ENCODE data around the gene FDX1. TPM values are rescaled to one million over a fixed set of nuclear protein-coding genes. Genes with fewer than 3 reads are reported as not detected.

The FDX1 gene
- total and polyA plus RNA-seq, 2 of the 8 experiments (the other 6 are each of a cell fraction or from before 2014, with no cell fraction given): 3.7 to 9.6 TPM

- Histone ChIP-seq H4K8ac (ENCODE audit: extremely low read depth, insufficient read depth, low read length) (no peak overlapping the region), H2BK12ac (ENCODE audit: low read depth, low read length) (no peak overlapping the region), H3K14ac (ENCODE audit: insufficient read length) (no peak overlapping the region), H2BK20ac (ENCODE audit: low read length) (no peak overlapping the region), H3K4me3 (ENCODE audit: extremely low read depth in 1 of 4, insufficient read depth in 2 of 4, low read depth in 3 of 4, low read length in 4 of 4) (no peak overlapping the region), H3K4me1 (replicated peaks in 1 of 4; ENCODE audit: control insufficient read depth in 3 of 4, insufficient read depth in 4 of 4, low read length in 3 of 4) (no peaks in the 10 kb centered on the region), H3K9ac (replicated peaks in 1 of 4; ENCODE audit: extremely low read depth in 1 of 4, low read depth in 3 of 4, low read length in 3 of 4) (no peak overlapping the region), H3K23ac (ENCODE audit: insufficient read length) (no peak overlapping the region), H3K23me2 (ENCODE audit: low read depth, low read length) (no peaks in the 10 kb centered on the region; the same call in 1 of the 2 replicates), H3K79me1 (ENCODE audit: low read depth, low read length) (no peaks in the 10 kb centered on the region), H2BK15ac (ENCODE audit: low read length) (no peak overlapping the region), H2BK120ac (replicated peaks; ENCODE audit: low read depth, low read length) (no peak overlapping the region), H3K18ac (ENCODE audit: extremely low read depth, low read length) (no peak overlapping the region), H4K91ac (replicated peaks; ENCODE audit: insufficient read length, low read length) (no peak overlapping the region), H3K4me2 (ENCODE audit: insufficient read depth in 1 of 2, low read depth in 2 of 2, low read length in 2 of 2) (no peak overlapping the region), H3K27me3 (replicated peaks in 1 of 4; ENCODE audit: control insufficient read depth in 3 of 4, extremely low read depth in 1 of 4, insufficient read depth in 3 of 4, low read length in 3 of 4) (no peaks in the 10 kb centered on the region), H4K5ac (ENCODE audit: insufficient read length, low read depth, low read length) (no peak overlapping the region), H4K20me1 (replicated peaks in 1 of 2; ENCODE audit: control insufficient read depth in 1 of 2, insufficient read depth in 2 of 2, low read length in 2 of 2) (no peaks in the 10 kb centered on the region), H3K56ac (replicated peaks; ENCODE audit: insufficient read length, low read depth, low read length) (no peak overlapping the region), H3K9me3 (ENCODE audit: insufficient read depth in 2 of 2, low read depth in 1 of 2, low read length in 1 of 2) (no peaks in the 10 kb centered on the region), H3K27ac (ENCODE audit: low read depth, low read length) (no peak overlapping the region), H2AK5ac (ENCODE audit: low read depth, low read length) (no peak overlapping the region), H3K4ac (replicated peaks; ENCODE audit: insufficient read length, low read depth, low read length) (no peak overlapping the region), H2AFZ (ENCODE audit: low read length) (no peak overlapping the region), H3K36me3 (ENCODE audit: control insufficient read depth in 2 of 4, insufficient read depth in 4 of 4, low read length in 3 of 4) (no peaks in the 10 kb centered on the region), H2BK5ac (ENCODE audit: low read depth, low read length) (no peak overlapping the region), H3K79me2 (ENCODE audit: control insufficient read depth in 1 of 2, insufficient read depth in 2 of 2, low read length in 2 of 2) (no peaks in the 10 kb centered on the region)
- WGBS, 2 experiments (ENCODE audit: extremely low coverage in 1 of 2, insufficient coverage in 1 of 2, insufficient read length in 1 of 2, insufficient replicate concordance in 2 of 2, low coverage in 1 of 2, low lambda C conversion rate in 2 of 2, missing lambda C conversion rate in 1 of 2): 82% methylated on average over 9 of the region's 9 CpGs; no CpG with 5 or more reads in 1 of the 2 experiments
- DNase-seq (ENCODE audit: low read depth in 1 of 2, low spot score in 2 of 2) (no peak), FAIRE-seq (no peak)
- CTCF ChIA-PET (ENCODE audit: partially characterized antibody): interaction anchor here (0.6 to 2.4 kb wide), 9 partner anchors 15 to 766 kb away, joined by 3 to 10 read pairs (median 3); no protein-coding TSS in a partner anchor
- POLR2A ChIA-PET (ENCODE audit: partially characterized antibody): interaction anchor here (0.6 kb wide), 1 partner anchor 591 kb away, joined by 3 read pairs; no protein-coding TSS in a partner anchor
- no peak for TF ChIP-seq TAF7 (optimal IDR thresholded peaks at IDR 0.05; ENCODE audit: borderline replicate concordance, low read depth, low read length)
- TF ChIP-seq EZH2 (IDR thresholded peaks at IDR 0.05; ENCODE audit: low read depth, low read length, severe bottlenecking): no peak
- no peak for TF ChIP-seq RNF2 (IDR thresholded peaks at IDR 0.05; ENCODE audit: borderline replicate concordance, low read depth, low read length, missing control alignments, poor library complexity, severe bottlenecking)
- TF ChIP-seq SRF (IDR thresholded peaks at IDR 0.05; ENCODE audit: low read depth, low read length): no peak
- no peak for TF ChIP-seq CTCF (IDR thresholded peaks at IDR 0.05; ENCODE audit: control extremely low read depth in 1 of 3, insufficient read depth in 1 of 3, low read depth in 1 of 3, low read length in 3 of 3)
Measured at GRCh38 chr11:110505528-110506284, 76.0 kb downstream of the FDX1 start.
